Endothelial cell of umbilical vein (primary cell): ENCODE data around the gene TMOD1. TPM values are rescaled to one million over a fixed set of nuclear protein-coding genes. Genes with fewer than 3 reads are reported as not detected.

ENCODE experiments used
- BruUV-seq: library from RNA; stranded (reverse); fragments of 400-500 nt; replicated peaks from 2 replicates; lab custom pipeline; 2021; lab: Mats Ljungman, UMichigan
- CTCF ChIA-PET: fragments of 300-600, 350-600 bp; sonication (Branson Sonifier 250); formaldehyde crosslinking; loops from one replicate; lab custom pipeline; 2021; ENCODE audit warnings: antibody characterized with exemption, inconsistent platforms; lab: Charles Lee
- POLR2A ChIA-PET: fragments of 300-600, 350-600 bp; sonication (Branson Sonifier 250); formaldehyde crosslinking; loops from one replicate; lab custom pipeline; 2021; ENCODE audit warnings: antibody characterized with exemption, inconsistent platforms; lab: Charles Lee
- DNase-seq: peaks from one replicate; pipeline ENCODE4 v3.0.0-alpha.2; 2011; ENCODE audit warnings: low read depth, low spot score
- FAIRE-seq: peaks from 2 replicates; lab custom pipeline; 2011; peaks lifted over from hg19 to GRCh38; lab: Jason Lieb, UNC
- H2AFZ ChIP-seq: 2 replicates; pipeline ENCODE4 v1.6.0; 2012; ENCODE audit warnings: low read depth, low read length, control low read depth, inconsistent platforms
- H3K27ac ChIP-seq: 2 replicates; pipeline ENCODE4 v1.5.1; 2011; ENCODE audit warnings: low read depth, mild to moderate bottlenecking, control low read depth, low read length, moderate library complexity; ENCODE audit not compliant: insufficient read depth
- H3K27me3 ChIP-seq, 2 experiments: 2 replicates each; pipeline versions ENCODE4 v1.6.0 to v1.6.1; 2011; ENCODE audit warnings: low read length in 2 of 2, mixed read lengths in 1 of 2; ENCODE audit not compliant: control insufficient read depth in 2 of 2, insufficient read depth in 2 of 2
- H3K36me3 ChIP-seq, 2 experiments: 2 replicates in 1 of 2; 3 replicates in 1 of 2; pipeline ENCODE4 v1.5.1; 2011; ENCODE audit warnings: low read length in 2 of 2, mild to moderate bottlenecking in 1 of 2, moderate library complexity in 1 of 2; ENCODE audit not compliant: control insufficient read depth in 2 of 2, insufficient read depth in 2 of 2; ENCODE audit errors: extremely low read depth in 1 of 2
- H3K4me1 ChIP-seq: 3 replicates; pipeline ENCODE4 v1.5.1; 2011; ENCODE audit warnings: mild to moderate bottlenecking, low read length; ENCODE audit not compliant: control insufficient read depth, insufficient read depth; ENCODE audit errors: extremely low read depth
- H3K4me2 ChIP-seq: 2 replicates; pipeline ENCODE4 v1.6.1; 2011; ENCODE audit warnings: low read length, control low read depth, mixed read lengths; ENCODE audit not compliant: insufficient read depth
- H3K4me3 ChIP-seq, 3 experiments: fragments of 200-600 bp in 1 of 3; sonication (generic), shearing (Covaris generic) in 1 of 3; replicated peaks in 1 of 3; 2 replicates each; pipeline ENCODE4 v1.5.1; 2011 to 2016; ENCODE audit warnings: control low read depth in 3 of 3, low read length in 3 of 3, mild to moderate bottlenecking in 2 of 3, inconsistent platforms in 1 of 3, low read depth in 1 of 3, moderate library complexity in 1 of 3; ENCODE audit not compliant: insufficient read depth in 1 of 3
- H3K79me2 ChIP-seq: 2 replicates; pipeline ENCODE4 v1.6.0; 2012; ENCODE audit warnings: low read length, inconsistent platforms; ENCODE audit not compliant: control insufficient read depth, insufficient read depth
- H3K9ac ChIP-seq: replicated peaks from 2 replicates; pipeline ENCODE3; 2011; ENCODE audit warnings: low read length, control low read depth; ENCODE audit not compliant: insufficient read depth; ENCODE audit errors: extremely low read depth
- H3K9me1 ChIP-seq: replicated peaks from 3 replicates; pipeline ENCODE4 v1.6.0; 2011; ENCODE audit warnings: mild to moderate bottlenecking, low read length; ENCODE audit not compliant: control insufficient read depth, insufficient read depth; ENCODE audit errors: extremely low read depth
- H3K9me3 ChIP-seq: replicated peaks from 2 replicates; pipeline ENCODE4 v1.5.1; 2012; ENCODE audit warnings: low read length, inconsistent platforms; ENCODE audit not compliant: control insufficient read depth, insufficient read depth
- H4K20me1 ChIP-seq: replicated peaks from 2 replicates; pipeline ENCODE3; 2011; ENCODE audit warnings: mild to moderate bottlenecking, low read length; ENCODE audit not compliant: control insufficient read depth, insufficient read depth; ENCODE audit errors: extremely low read depth
- EZH2 ChIP-seq: IDR thresholded peaks from 2 replicates; pipeline ENCODE4 v1.6.1; 2012; ENCODE audit warnings: borderline replicate concordance, low read depth, mild to moderate bottlenecking, moderate library complexity, low read length, inconsistent platforms; ENCODE audit not compliant: severe bottlenecking
- FOS ChIP-seq: IDR thresholded peaks from 2 replicates; pipeline ENCODE4 v1.6.1; 2011; ENCODE audit warnings: mild to moderate bottlenecking, low read length, moderate library complexity, borderline replicate concordance; ENCODE audit not compliant: insufficient read depth
- GATA2 ChIP-seq: IDR thresholded peaks from 2 replicates; pipeline ENCODE4 v1.7.0; 2011; ENCODE audit warnings: low read depth, mild to moderate bottlenecking, moderate library complexity, mixed read lengths, low read length; ENCODE audit not compliant: insufficient read length, insufficient read depth
- JUN ChIP-seq: IDR thresholded peaks from 2 replicates; pipeline ENCODE4 v1.6.1; 2011; ENCODE audit warnings: borderline replicate concordance, low read depth; ENCODE audit not compliant: insufficient read length, insufficient read depth
- MYC ChIP-seq: IDR thresholded peaks from one replicate; pipeline ENCODE4 v1.6.1; 2011; ENCODE audit warnings: mild to moderate bottlenecking, low read depth, low read length
- POLR2A ChIP-seq: IDR thresholded peaks from 2 replicates; pipeline ENCODE4 v1.6.1; 2012; ENCODE audit warnings: low read depth, mild to moderate bottlenecking, control low read depth, low read length
- POLR2AphosphoS5 ChIP-seq: IDR thresholded peaks from 2 replicates; pipeline ENCODE4 v1.6.1; 2012; ENCODE audit warnings: low read depth, mild to moderate bottlenecking, control low read depth, low read length, moderate library complexity; ENCODE audit not compliant: insufficient read depth
- dilution Hi-C: fragments of 300-500 bp; cut with MboI; formaldehyde crosslinking; loops from one replicate; pipeline ENCODE4 v1.15.0; 2019; ENCODE audit warnings: low sequenced_read_pairs; ENCODE audit not compliant: extremely low pct_ligation_motif_present
- intact Hi-C: fragments of 100-400 bp; cut with micrococcal nuclease; formaldehyde crosslinking; loops from one replicate; pipeline ENCODE4 v1.10.0; 2022
- polyA plus RNA-seq, 4 experiments: library from polyadenylated mRNA; depleted of rRNA in 3 of 4; stranded (reverse) in 3 of 4; unstranded in 1 of 4; fragments of >200 nt; gene quantifications; 2 replicates each; pipeline versions ENCODE4 v1.2.1 to v1.2.3, GENCODE V29; 2011 to 2012; ENCODE audit warnings: missing spikeins in 1 of 4
- total RNA-seq: library from RNA; stranded (reverse); gene quantifications from 2 replicates; pipeline ENCODE4 v1.2.3, GENCODE V29; 2021
- TF ChIP-seq, protein P1 (sequence below): IDR thresholded peaks from 2 replicates; pipeline ENCODE4 v1.6.1; 2011; ENCODE audit not compliant: insufficient read depth, insufficient read length
- TF ChIP-seq, protein P2 (sequence below), 2 donors: IDR thresholded peaks; 1 replicate in 1 of 2; 2 replicates in 1 of 2; pipeline ENCODE4 v1.5.1; 2011; ENCODE audit warnings: low read length in 2 of 2, mild to moderate bottlenecking in 2 of 2, moderate library complexity in 2 of 2, control low read depth in 1 of 2, inconsistent platforms in 1 of 2, low read depth in 1 of 2; ENCODE audit not compliant: insufficient read depth in 1 of 2; ENCODE audit errors: extremely low read depth in 1 of 2

TMOD1 gene
- total and polyA plus RNA-seq, 2 donors (not counting 3 experiments of a cell fraction or from before 2014, with no cell fraction given), result 0.26 to 1.4 TPM

DNA sequence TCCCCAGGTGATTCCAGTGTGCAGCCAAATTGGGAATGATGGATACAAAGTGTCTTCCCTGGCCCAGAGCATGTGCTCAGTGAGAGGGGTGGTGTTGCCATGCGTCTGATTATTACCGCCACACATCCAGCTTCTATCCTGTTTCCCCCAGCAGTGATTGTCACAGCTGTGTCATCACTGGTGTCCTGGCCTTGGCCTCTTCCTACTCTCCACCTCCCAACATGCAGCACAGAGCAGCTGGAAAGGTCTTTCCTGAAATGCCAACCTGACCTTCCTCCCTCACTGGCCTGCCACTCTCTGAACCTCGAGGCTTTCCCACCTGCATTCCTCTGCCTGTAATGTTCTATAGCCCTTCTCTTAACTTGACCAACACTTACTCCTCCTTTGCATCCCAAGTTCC lies 60.0 kb downstream of the TMOD1 start:
- H3K79me2 ChIP-seq, result no peaks in the 10 kb centered on the region
- intact Hi-C loops, result no loop called here
- BruUV-seq, result no TSS peak
- dilution Hi-C loops, result no loop called here
- H3K4me3 ChIP-seq, result no peak overlapping the region
- no peak overlapping the region for H3K4me2 ChIP-seq
- no peak overlapping the region for H3K27ac ChIP-seq
- no peaks in the 10 kb centered on the region for H3K9me1 ChIP-seq
- peaks cover 15 to 20% of the 10 kb centered on the region in 2 experiments for H3K27me3 ChIP-seq
- H3K9me3 ChIP-seq, result no peaks in the 10 kb centered on the region
- ChIA-PET POLR2A (no interaction called here), CTCF (interaction anchor here (1.1 to 6.8 kb wide), 3 partner anchors 37 to 92 kb away, joined by 3 to 52 read pairs (median 6); no protein-coding TSS in a partner anchor)
- FAIRE-seq (no peak), DNase-seq (no peak)
- H3K4me1 ChIP-seq, result peaks cover 20% of the 10 kb centered on the region
- no peaks in the 10 kb centered on the region for H4K20me1 ChIP-seq
- no peak overlapping the region for H2AFZ ChIP-seq
- TF ChIP-seq FOS (no peak), EZH2 (no peak), JUN (no peak), POLR2AphosphoS5 (no peak), POLR2A (no peak), MYC (no peak), GATA2 (no peak)
- TF ChIP-seq, protein P1, sequence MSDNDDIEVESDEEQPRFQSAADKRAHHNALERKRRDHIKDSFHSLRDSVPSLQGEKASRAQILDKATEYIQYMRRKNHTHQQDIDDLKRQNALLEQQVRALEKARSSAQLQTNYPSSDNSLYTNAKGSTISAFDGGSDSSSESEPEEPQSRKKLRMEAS, result no peak
- TF ChIP-seq, protein P2, sequence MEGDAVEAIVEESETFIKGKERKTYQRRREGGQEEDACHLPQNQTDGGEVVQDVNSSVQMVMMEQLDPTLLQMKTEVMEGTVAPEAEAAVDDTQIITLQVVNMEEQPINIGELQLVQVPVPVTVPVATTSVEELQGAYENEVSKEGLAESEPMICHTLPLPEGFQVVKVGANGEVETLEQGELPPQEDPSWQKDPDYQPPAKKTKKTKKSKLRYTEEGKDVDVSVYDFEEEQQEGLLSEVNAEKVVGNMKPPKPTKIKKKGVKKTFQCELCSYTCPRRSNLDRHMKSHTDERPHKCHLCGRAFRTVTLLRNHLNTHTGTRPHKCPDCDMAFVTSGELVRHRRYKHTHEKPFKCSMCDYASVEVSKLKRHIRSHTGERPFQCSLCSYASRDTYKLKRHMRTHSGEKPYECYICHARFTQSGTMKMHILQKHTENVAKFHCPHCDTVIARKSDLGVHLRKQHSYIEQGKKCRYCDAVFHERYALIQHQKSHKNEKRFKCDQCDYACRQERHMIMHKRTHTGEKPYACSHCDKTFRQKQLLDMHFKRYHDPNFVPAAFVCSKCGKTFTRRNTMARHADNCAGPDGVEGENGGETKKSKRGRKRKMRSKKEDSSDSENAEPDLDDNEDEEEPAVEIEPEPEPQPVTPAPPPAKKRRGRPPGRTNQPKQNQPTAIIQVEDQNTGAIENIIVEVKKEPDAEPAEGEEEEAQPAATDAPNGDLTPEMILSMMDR (IDR thresholded peaks at IDR 0.05; ENCODE audit: extremely low read depth in 1 of 2, insufficient read depth in 1 of 2, low read depth in 1 of 2, low read length in 2 of 2), result no peak
- no peak overlapping the region for H3K9ac ChIP-seq
- H3K36me3 ChIP-seq, result no peaks in the 10 kb centered on the region
